ENCODE results near the gene GALNTL6. TPM values are rescaled to one million over a fixed set of nuclear protein-coding genes. Genes with fewer than 3 reads are reported as not detected.

Gene GALNTL6
- total RNA-seq, 1 experiment from 2014 or later = not detected

DNA sequence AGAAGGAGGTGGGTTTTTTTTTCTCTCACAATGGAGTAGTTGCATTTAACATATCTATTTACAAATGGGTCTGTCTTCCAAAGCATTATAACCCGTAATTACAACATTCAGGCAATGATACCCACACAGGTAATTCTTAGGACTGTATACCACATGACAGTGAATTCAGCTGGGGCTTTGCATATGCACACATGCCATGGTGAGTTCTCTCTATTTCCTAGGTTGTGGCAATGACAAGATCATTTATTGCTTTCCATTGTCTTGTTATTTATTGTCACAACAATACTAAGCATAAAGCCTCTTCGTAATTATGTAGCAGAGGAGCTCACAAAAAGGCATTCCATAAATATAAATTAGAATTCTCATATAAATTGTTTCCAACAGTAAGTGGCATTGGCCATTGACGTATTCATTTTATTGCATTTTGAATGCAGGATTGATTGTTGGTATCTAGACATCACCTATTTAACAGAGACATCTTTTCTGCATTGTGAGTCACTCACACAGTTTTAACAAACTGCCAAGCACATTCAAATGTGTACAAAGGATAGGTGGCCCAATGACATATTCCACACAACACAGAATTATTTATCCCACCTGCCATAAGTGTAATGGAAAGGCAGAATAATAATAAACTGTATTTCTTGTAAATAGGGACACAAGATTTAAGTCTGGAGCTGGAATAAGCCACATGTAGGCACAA lies 964.7 kb downstream of the GALNTL6 start:
- Histone ChIP-seq H3K9me2 (ENCODE audit: insufficient read depth) (no peaks in the 10 kb centered on the region), H3K36me3 (ENCODE audit: control insufficient read depth in 1 of 2, insufficient read depth in 2 of 2, low read length in 2 of 2) (no peaks in the 10 kb centered on the region), H4K20me1 (ENCODE audit: insufficient read depth) (no peaks in the 10 kb centered on the region), H3K4me2 (ENCODE audit: low read length) (no peak overlapping the region), H2AFZ (ENCODE audit: low read depth, low read length, poor library complexity, severe bottlenecking) (no peak overlapping the region), H3K27me3 (ENCODE audit: insufficient read depth, low read length) (no peaks in the 10 kb centered on the region), H3K9me3 (ENCODE audit: control insufficient read depth in 1 of 2, insufficient read depth in 1 of 2, low read depth in 1 of 2, low read length in 2 of 2) (no peaks in the 10 kb centered on the region), H3K4me1 (ENCODE audit: control insufficient read depth in 1 of 2, insufficient read depth in 2 of 2, low read length in 2 of 2) (no peaks in the 10 kb centered on the region), H3K27ac (ENCODE audit: low read depth, low read length) (no peak overlapping the region), H3K4me3 (replicated peaks in 1 of 2; ENCODE audit: low read depth in 1 of 2, low read length in 2 of 2) (no peak overlapping the region), H3K79me2 (ENCODE audit: insufficient read depth, low read length) (no peaks in the 10 kb centered on the region), H3K9ac (ENCODE audit: low read length) (no peak overlapping the region)
- intact Hi-C loops (cut with micrococcal nuclease) = no loop called here
- BruUV-seq (replicated peaks) = no TSS peak
- DNase-seq (ENCODE audit: low read depth, low spot score) (no peak), ATAC-seq (no peak)
- POLR2A ChIA-PET = no interaction called here
- no peak for TF ChIP-seq ZFX (IDR thresholded peaks at IDR 0.05)
- TF ChIP-seq CBX3 (IDR thresholded peaks at IDR 0.05; ENCODE audit: low read depth) = no peak
- no peak for TF ChIP-seq MAX (IDR thresholded peaks at IDR 0.05)
- TF ChIP-seq, protein P1, sequence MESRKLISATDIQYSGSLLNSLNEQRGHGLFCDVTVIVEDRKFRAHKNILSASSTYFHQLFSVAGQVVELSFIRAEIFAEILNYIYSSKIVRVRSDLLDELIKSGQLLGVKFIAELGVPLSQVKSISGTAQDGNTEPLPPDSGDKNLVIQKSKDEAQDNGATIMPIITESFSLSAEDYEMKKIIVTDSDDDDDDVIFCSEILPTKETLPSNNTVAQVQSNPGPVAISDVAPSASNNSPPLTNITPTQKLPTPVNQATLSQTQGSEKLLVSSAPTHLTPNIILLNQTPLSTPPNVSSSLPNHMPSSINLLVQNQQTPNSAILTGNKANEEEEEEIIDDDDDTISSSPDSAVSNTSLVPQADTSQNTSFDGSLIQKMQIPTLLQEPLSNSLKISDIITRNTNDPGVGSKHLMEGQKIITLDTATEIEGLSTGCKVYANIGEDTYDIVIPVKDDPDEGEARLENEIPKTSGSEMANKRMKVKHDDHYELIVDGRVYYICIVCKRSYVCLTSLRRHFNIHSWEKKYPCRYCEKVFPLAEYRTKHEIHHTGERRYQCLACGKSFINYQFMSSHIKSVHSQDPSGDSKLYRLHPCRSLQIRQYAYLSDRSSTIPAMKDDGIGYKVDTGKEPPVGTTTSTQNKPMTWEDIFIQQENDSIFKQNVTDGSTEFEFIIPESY (IDR thresholded peaks at IDR 0.05; ENCODE audit: extremely low read depth, insufficient replicate concordance, low read length) = no peak
- no peak for TF ChIP-seq CTCF (IDR thresholded peaks at IDR 0.05 in 2 of 3, conservative IDR thresholded peaks at IDR 0.05 in 1 of 3; ENCODE audit: borderline replicate concordance in 1 of 3, insufficient read depth in 1 of 3, low read depth in 2 of 3, low read length in 2 of 3)
- no peak for TF ChIP-seq EZH2phosphoT487 (IDR thresholded peaks at IDR 0.05; ENCODE audit: borderline replicate concordance)
- TF ChIP-seq RAD21 (IDR thresholded peaks at IDR 0.05; ENCODE audit: low read depth) = no peak
- TF ChIP-seq YY1 (IDR thresholded peaks at IDR 0.05; ENCODE audit: extremely low read depth, insufficient replicate concordance, low read depth, low read length) = no peak
- no peak for TF ChIP-seq EGR1 (IDR thresholded peaks at IDR 0.05; ENCODE audit: low read depth)
- no peak for TF ChIP-seq FOSL1 (IDR thresholded peaks at IDR 0.05; ENCODE audit: low read depth)
- TF ChIP-seq, protein P2, sequence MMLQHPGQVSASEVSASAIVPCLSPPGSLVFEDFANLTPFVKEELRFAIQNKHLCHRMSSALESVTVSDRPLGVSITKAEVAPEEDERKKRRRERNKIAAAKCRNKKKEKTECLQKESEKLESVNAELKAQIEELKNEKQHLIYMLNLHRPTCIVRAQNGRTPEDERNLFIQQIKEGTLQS (IDR thresholded peaks at IDR 0.05) = no peak
- TF ChIP-seq SRF (IDR thresholded peaks at IDR 0.05; ENCODE audit: low read depth) = no peak
- TF ChIP-seq POLR2AphosphoS5 (IDR thresholded peaks at IDR 0.05; ENCODE audit: low read depth, low read length) = no peak
- TF ChIP-seq POLR2A (IDR thresholded peaks at IDR 0.05; ENCODE audit: borderline replicate concordance, extremely low read depth, insufficient read depth, insufficient read length) = no peak
- TF ChIP-seq ZNF274 (IDR thresholded peaks at IDR 0.05; ENCODE audit: low read depth, low read length) = no peak
- CTCF ChIA-PET = no interaction called here
- RAD21 ChIA-PET (ENCODE audit: low non-redundant PET in 1 of 2, low total read pairs in 2 of 2, uncharacterized antibody in 2 of 2, unreplicated experiment in 2 of 2) = no interaction called here
